Stimulated activated effector memory CD8-positive, alpha-beta T cell treated with anti-CD3 and anti-CD28 coated beads, Interleukin-12 subunit alpha, Interleukin-12 subunit beta, amount 100 ng/mL, for 72 hours (primary cell): ENCODE data around the gene PRMT7.
A peak's percentile ranks its signal among the peaks of the same experiment; 100 is the strongest.

Experiments used
- ATAC-seq: fragments of 150-1000 bp; cut with Tn5 transposase; 2 replicates; pipeline ENCODE4 v1.10.0; 2021
- DNase-seq, 2 donors: peaks; one replicate each; pipeline ENCODE4 v3.0.0; 2021 to 2022; ENCODE audit warnings: low spot score in 2 of 2
- H3K27ac Mint-ChIP-seq: one replicate; pipeline ENCODE4 v1.8.0; 2022; ENCODE audit warnings: mild to moderate bottlenecking, mixed read lengths
- H3K36me3 Mint-ChIP-seq: one replicate; pipeline ENCODE4 v1.8.0; 2022; ENCODE audit warnings: mild to moderate bottlenecking, mixed read lengths
- H3K4me1 Mint-ChIP-seq: one replicate; pipeline ENCODE4 v1.8.0; 2022; ENCODE audit warnings: mixed read lengths
- H3K4me3 Mint-ChIP-seq: one replicate; pipeline ENCODE4 v1.8.0; 2022; ENCODE audit warnings: mild to moderate bottlenecking, mixed read lengths
- H3K9me3 Mint-ChIP-seq: one replicate; pipeline ENCODE4 v1.8.0; 2022; ENCODE audit warnings: mixed read lengths

Gene PRMT7

GRCh38 chr16:68368301-68368888 lies 57.6 kb downstream of the PRMT7 start:
- Mint-ChIP-seq H3K27ac (peak overlapping the region; percentile 30), H3K4me3 (peak overlapping the region; percentile 7), H3K4me1 (peaks cover 69% of the 10 kb centered on the region), H3K9me3 (no peaks in the 10 kb centered on the region), H3K36me3 (no peaks in the 10 kb centered on the region)
- no peak for DNase-seq
- ATAC-seq: no peak

- Mint-ChIP-seq H3K9me3 (no peaks in the 10 kb centered on the region), H3K4me1 (peaks cover 65% of the 10 kb centered on the region), H3K27ac (no peak overlapping the region), H3K36me3 (no peaks in the 10 kb centered on the region), H3K4me3 (peak overlapping the region; percentile 7)
- no peak for ATAC-seq
- no peak for DNase-seq
These were observed 58.3 kb downstream of the PRMT7 start for GRCh38 chr16:68369168-68369567.

- H3K4me3 Mint-ChIP-seq: peak overlapping the region; percentile 34
- peaks cover 60% of the 10 kb centered on the region for H3K4me1 Mint-ChIP-seq
- ATAC-seq (peak; percentile 65), DNase-seq (peak in 1 of 2 donors; percentile 63)
- no peaks in the 10 kb centered on the region for H3K9me3 Mint-ChIP-seq
- H3K36me3 Mint-ChIP-seq: no peaks in the 10 kb centered on the region
- H3K27ac Mint-ChIP-seq: no peak overlapping the region
These were observed 59.1 kb downstream of the PRMT7 start for GRCh38 chr16:68369697-68370580.

- Mint-ChIP-seq H3K9me3 (no peaks in the 10 kb centered on the region), H3K36me3 (no peaks in the 10 kb centered on the region), H3K4me3 (peak overlapping the region; percentile 34), H3K4me1 (peaks cover 54% of the 10 kb centered on the region), H3K27ac (no peak overlapping the region)
- no peak for DNase-seq
- ATAC-seq: peak; percentile 41
These were observed 59.9 kb downstream of the PRMT7 start for GRCh38 chr16:68370581-68371275.

- H3K4me3 Mint-ChIP-seq: peak overlapping the region; percentile 34
- H3K27ac Mint-ChIP-seq: no peak overlapping the region
- no peak for ATAC-seq
- no peaks in the 10 kb centered on the region for H3K36me3 Mint-ChIP-seq
- peaks cover 48% of the 10 kb centered on the region for H3K4me1 Mint-ChIP-seq
- no peaks in the 10 kb centered on the region for H3K9me3 Mint-ChIP-seq
- no peak for DNase-seq
These were observed 60.4 kb downstream of the PRMT7 start for GRCh38 chr16:68371276-68371651.

- Mint-ChIP-seq H3K27ac (no peak overlapping the region), H3K4me1 (peaks cover 46% of the 10 kb centered on the region), H3K4me3 (no peak overlapping the region), H3K36me3 (no peaks in the 10 kb centered on the region), H3K9me3 (no peaks in the 10 kb centered on the region)
- ATAC-seq (no peak), DNase-seq (no peak)
These were observed 61.0 kb downstream of the PRMT7 start for GRCh38 chr16:68371706-68372380.

- H3K4me3 Mint-ChIP-seq: no peak overlapping the region
- H3K9me3 Mint-ChIP-seq: no peaks in the 10 kb centered on the region
- no peak overlapping the region for H3K27ac Mint-ChIP-seq
- DNase-seq (no peak), ATAC-seq (no peak)
- no peaks in the 10 kb centered on the region for H3K36me3 Mint-ChIP-seq
- H3K4me1 Mint-ChIP-seq: peaks cover 42% of the 10 kb centered on the region
These were observed 61.5 kb downstream of the PRMT7 start for GRCh38 chr16:68372381-68372720.

GRCh38 chr16:68372806-68373205 lies 62.0 kb downstream of the PRMT7 start:
- H3K4me1 Mint-ChIP-seq: peaks cover 38% of the 10 kb centered on the region
- DNase-seq (no peak), ATAC-seq (no peak)
- H3K36me3 Mint-ChIP-seq: no peaks in the 10 kb centered on the region
- H3K27ac Mint-ChIP-seq: no peak overlapping the region
- no peaks in the 10 kb centered on the region for H3K9me3 Mint-ChIP-seq
- H3K4me3 Mint-ChIP-seq: no peak overlapping the region

- H3K4me3 Mint-ChIP-seq: no peak overlapping the region
- peaks cover 29% of the 10 kb centered on the region for H3K4me1 Mint-ChIP-seq
- H3K27ac Mint-ChIP-seq: no peak overlapping the region
- no peak for DNase-seq
- no peak for ATAC-seq
- H3K36me3 Mint-ChIP-seq: no peaks in the 10 kb centered on the region
- H3K9me3 Mint-ChIP-seq: no peaks in the 10 kb centered on the region
These were observed 62.9 kb downstream of the PRMT7 start for GRCh38 chr16:68373528-68374245.

- Mint-ChIP-seq H3K36me3 (no peaks in the 10 kb centered on the region), H3K27ac (no peak overlapping the region), H3K9me3 (no peaks in the 10 kb centered on the region), H3K4me3 (no peak overlapping the region), H3K4me1 (peaks cover 22% of the 10 kb centered on the region)
- ATAC-seq (no peak), DNase-seq (no peak)
These were observed 63.5 kb downstream of the PRMT7 start for GRCh38 chr16:68374246-68374805.

- no peaks in the 10 kb centered on the region for H3K9me3 Mint-ChIP-seq
- peaks cover 15% of the 10 kb centered on the region for H3K4me1 Mint-ChIP-seq
- ATAC-seq (no peak), DNase-seq (no peak)
- no peak overlapping the region for H3K4me3 Mint-ChIP-seq
- H3K36me3 Mint-ChIP-seq: no peaks in the 10 kb centered on the region
- H3K27ac Mint-ChIP-seq: peak overlapping the region; percentile 79
These were observed 64.3 kb downstream of the PRMT7 start for GRCh38 chr16:68374961-68375660.

- DNase-seq (no peak), ATAC-seq (no peak)
- Mint-ChIP-seq H3K4me1 (peaks cover 6% of the 10 kb centered on the region), H3K36me3 (no peaks in the 10 kb centered on the region), H3K9me3 (no peaks in the 10 kb centered on the region), H3K4me3 (no peak overlapping the region), H3K27ac (no peak overlapping the region)
These were observed 65.2 kb downstream of the PRMT7 start for GRCh38 chr16:68375801-68376536.

- no peak for ATAC-seq
- Mint-ChIP-seq H3K36me3 (no peaks in the 10 kb centered on the region), H3K9me3 (no peaks in the 10 kb centered on the region), H3K4me1 (peaks cover 4% of the 10 kb centered on the region), H3K27ac (no peak overlapping the region), H3K4me3 (no peak overlapping the region)
- no peak for DNase-seq
These were observed 65.8 kb downstream of the PRMT7 start for GRCh38 chr16:68376590-68376989.

GRCh38 chr16:68377221-68377620 lies 66.4 kb downstream of the PRMT7 start:
- H3K4me1 Mint-ChIP-seq: no peaks in the 10 kb centered on the region
- no peak overlapping the region for H3K27ac Mint-ChIP-seq
- DNase-seq (no peak), ATAC-seq (no peak)
- H3K4me3 Mint-ChIP-seq: no peak overlapping the region
- no peaks in the 10 kb centered on the region for H3K9me3 Mint-ChIP-seq
- no peaks in the 10 kb centered on the region for H3K36me3 Mint-ChIP-seq
